Naive thymus-derived CD4-positive, alpha-beta T cell (primary cell): Measurements from ENCODE around the gene FIGLA. TPM values are rescaled to one million over a fixed set of nuclear protein-coding genes. Genes with fewer than 3 reads are reported as not detected.

ENCODE experiments used
- ATAC-seq: fragments of 150-1000 bp; cut with Tn5 transposase; 2 replicates; pipeline ENCODE4 v1.10.0; 2021; ENCODE audit warnings: mild to moderate bottlenecking, moderate library complexity
- CTCF ChIA-PET: fragments of 350-600 bp; sonication (Branson Sonifier 250); formaldehyde crosslinking; loops from one replicate; lab custom pipeline; 2021; ENCODE audit warnings: antibody characterized with exemption; lab: Charles Lee
- POLR2A ChIA-PET: fragments of 350-600 bp; sonication (Branson Sonifier 250); formaldehyde crosslinking; loops from one replicate; lab custom pipeline; 2021; ENCODE audit warnings: antibody characterized with exemption, inconsistent platforms; lab: Charles Lee
- DNase-seq, 9 donors: peaks; one replicate each; pipeline versions ENCODE4 v3.0.0 to v3.0.0-alpha.2; 2020 to 2022; ENCODE audit warnings: mixed read lengths in 1 of 9
- H3K27ac ChIP-seq: one replicate; pipeline ENCODE4 v1.7.0; 2013; ENCODE audit warnings: mild to moderate bottlenecking, low read depth, low read length, moderate library complexity
- H3K27me3 ChIP-seq, 2 donors: one replicate each; pipeline ENCODE4 v1.7.0; 2013; ENCODE audit warnings: low read length in 2 of 2, mild to moderate bottlenecking in 2 of 2, moderate library complexity in 2 of 2; ENCODE audit not compliant: control insufficient read depth in 2 of 2, insufficient read depth in 2 of 2
- H3K36me3 ChIP-seq, 3 experiments: 1 replicate in 2 of 3; 2 replicates in 1 of 3; pipeline ENCODE4 v1.7.0; 2013; ENCODE audit warnings: low read length in 3 of 3, mild to moderate bottlenecking in 3 of 3, moderate library complexity in 1 of 3; ENCODE audit not compliant: insufficient read depth in 3 of 3, control insufficient read depth in 2 of 3
- H3K4me1 ChIP-seq, 2 donors: one replicate each; pipeline ENCODE4 v1.7.0; 2013; ENCODE audit warnings: low read length in 2 of 2, mild to moderate bottlenecking in 2 of 2, moderate library complexity in 1 of 2; ENCODE audit not compliant: control insufficient read depth in 2 of 2, insufficient read depth in 2 of 2
- H3K4me3 ChIP-seq: 2 replicates; pipeline ENCODE4 v1.7.0; 2013; ENCODE audit warnings: mild to moderate bottlenecking, low read length
- H3K9me3 ChIP-seq, 3 experiments: 1 replicate in 2 of 3; 2 replicates in 1 of 3; pipeline ENCODE4 v1.7.0; 2013; ENCODE audit warnings: low read length in 3 of 3; ENCODE audit not compliant: control insufficient read depth in 2 of 3
- H3K27ac Mint-ChIP-seq, 9 donors: one replicate each; pipeline ENCODE4 v1.8.0; 2020 to 2022; ENCODE audit warnings: mixed read lengths in 9 of 9, mild to moderate bottlenecking in 8 of 9, moderate library complexity in 5 of 9, inconsistent platforms in 2 of 9
- H3K27me3 Mint-ChIP-seq, 5 donors: one replicate each; pipeline ENCODE4 v1.8.0; 2021 to 2022; ENCODE audit warnings: mixed read lengths in 5 of 5, mild to moderate bottlenecking in 1 of 5
- H3K36me3 Mint-ChIP-seq, 5 donors: one replicate each; pipeline ENCODE4 v1.8.0; 2020 to 2022; ENCODE audit warnings: mixed read lengths in 5 of 5, mild to moderate bottlenecking in 3 of 5, inconsistent platforms in 1 of 5
- H3K4me1 Mint-ChIP-seq, 7 donors: one replicate each; pipeline ENCODE4 v1.8.0; 2020 to 2022; ENCODE audit warnings: mixed read lengths in 7 of 7, mild to moderate bottlenecking in 3 of 7, inconsistent platforms in 1 of 7
- H3K4me3 Mint-ChIP-seq, 10 donors: one replicate each; pipeline ENCODE4 v1.8.0; 2020 to 2022; ENCODE audit warnings: mild to moderate bottlenecking in 10 of 10, mixed read lengths in 10 of 10, moderate library complexity in 6 of 10, inconsistent platforms in 2 of 10
- H3K9me3 Mint-ChIP-seq, 11 donors: one replicate each; pipeline ENCODE4 v1.8.0; 2020 to 2022; ENCODE audit warnings: mixed read lengths in 11 of 11, mild to moderate bottlenecking in 4 of 11, inconsistent platforms in 1 of 11, moderate library complexity in 1 of 11
- intact Hi-C, 2 donors: fragments of 100-400 bp; cut with micrococcal nuclease; formaldehyde crosslinking; loops; one replicate each; pipeline ENCODE4 v1.15.1; 2023
- polyA plus RNA-seq, 2 donors: library from polyadenylated mRNA; unstranded; fragments of 300-500 nt; fragmentation: Illumina TruSeq; gene quantifications; one replicate each; pipeline ENCODE4 v1.2.3, GENCODE V29; 2021
- total RNA-seq, 6 experiments: library from RNA in 5 of 6; stranded (reverse) in 5 of 6; gene quantifications; 1 replicate in 5 of 6; 2 replicates in 1 of 6; pipeline ENCODE4 v1.2.3 and lab custom pipeline; 2021 to 2026

Gene FIGLA
- total and polyA plus RNA-seq, 7 experiments from 2014 or later = not detected

GRCh38 chr2:70753902-70754301 is 36.5 kb downstream of the FIGLA start:
- Mint-ChIP-seq H3K9me3 (no peaks in the 10 kb centered on the region), H3K27ac (no peak overlapping the region), H3K36me3 (peaks cover 0 to 12% (median 0%) of the 10 kb centered on the region in 5 donors), H3K27me3 (peaks cover 0 to 10% (median 4%) of the 10 kb centered on the region in 5 donors), H3K4me1 (peaks cover 0 to 10% (median 2%) of the 10 kb centered on the region in 7 donors), H3K4me3 (no peak overlapping the region)
- no peaks in the 10 kb centered on the region for H3K4me1 ChIP-seq
- ChIA-PET CTCF (no interaction called here), POLR2A (no interaction called here)
- H3K27me3 ChIP-seq = no peaks in the 10 kb centered on the region
- no peak overlapping the region for H3K27ac ChIP-seq
- H3K36me3 ChIP-seq = no peaks in the 10 kb centered on the region
- intact Hi-C loops = no loop called here
- ATAC-seq (no peak), DNase-seq (no peak)
- H3K4me3 ChIP-seq = no peak overlapping the region
- no peaks in the 10 kb centered on the region for H3K9me3 ChIP-seq

- Histone ChIP-seq H3K9me3 (no peaks in the 10 kb centered on the region), H3K36me3 (no peaks in the 10 kb centered on the region), H3K4me1 (no peaks in the 10 kb centered on the region), H3K27me3 (peaks cover 0 to 2% of the 10 kb centered on the region in 2 donors), H3K27ac (no peak overlapping the region), H3K4me3 (no peak overlapping the region)
- CTCF ChIA-PET = no interaction called here
- H3K4me1 Mint-ChIP-seq = peaks cover 0 to 12% (median 1%) of the 10 kb centered on the region in 7 donors
- ATAC-seq (no peak), DNase-seq (no peak)
- no peak overlapping the region for H3K27ac Mint-ChIP-seq
- peaks cover 0 to 8% (median 0%) of the 10 kb centered on the region in 5 donors for H3K27me3 Mint-ChIP-seq
- POLR2A ChIA-PET = no interaction called here
- no peak overlapping the region for H3K4me3 Mint-ChIP-seq
- peaks cover 0 to 10% (median 0%) of the 10 kb centered on the region in 5 donors for H3K36me3 Mint-ChIP-seq
- no peaks in the 10 kb centered on the region for H3K9me3 Mint-ChIP-seq
- intact Hi-C loops = no loop called here
Observed at GRCh38 chr2:70753031-70753430, 37.4 kb downstream of the FIGLA start.

- H3K27ac Mint-ChIP-seq = no peak overlapping the region
- ChIA-PET POLR2A (no interaction called here), CTCF (no interaction called here)
Observed at GRCh38 chr2:70752396-70752795, 38.0 kb downstream of the FIGLA start.

DNA sequence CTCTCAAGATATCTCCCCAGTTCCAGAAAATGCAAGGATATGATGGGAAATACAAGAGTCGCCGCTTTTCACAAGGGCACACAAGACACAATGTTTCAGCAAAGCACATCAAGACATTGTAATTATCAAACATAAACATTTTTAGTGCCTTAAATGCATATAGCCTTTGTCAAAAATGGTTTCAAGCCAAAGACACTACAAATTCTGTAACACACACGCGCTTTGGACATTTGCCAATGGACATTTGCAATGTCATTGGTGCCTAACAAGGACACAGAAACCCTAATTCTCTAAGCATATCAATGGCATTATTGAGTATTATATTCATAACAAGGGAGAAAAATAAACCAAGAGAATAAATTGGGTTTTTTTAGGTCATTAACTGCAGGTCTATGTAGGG is 38.6 kb downstream of the FIGLA start:
- Mint-ChIP-seq H3K27ac (no peak overlapping the region), H3K27me3 (peaks cover 0 to 5% (median 3%) of the 10 kb centered on the region in 5 donors), H3K9me3 (peaks cover 0 to 4% (median 0%) of the 10 kb centered on the region in 11 donors), H3K36me3 (peaks cover 0 to 9% (median 5%) of the 10 kb centered on the region in 5 donors), H3K4me3 (no peak overlapping the region), H3K4me1 (peaks cover 0 to 18% (median 6%) of the 10 kb centered on the region in 7 donors)
- H3K27me3 ChIP-seq = peaks cover 0 to 2% of the 10 kb centered on the region in 2 donors
- CTCF ChIA-PET = interaction anchor here (1.1 kb wide), 1 partner anchor 16 kb away, joined by 3 read pairs; the partner anchor contains the start of gene ADD2
- POLR2A ChIA-PET = no interaction called here
- DNase-seq (no peak), ATAC-seq (no peak)
- no peaks in the 10 kb centered on the region for H3K36me3 ChIP-seq
- H3K4me1 ChIP-seq = no peaks in the 10 kb centered on the region
- H3K27ac ChIP-seq = no peak overlapping the region
- no peak overlapping the region for H3K4me3 ChIP-seq
- H3K9me3 ChIP-seq = no peaks in the 10 kb centered on the region
- intact Hi-C loops = no loop called here

More at GRCh38 chr2:70752396-70752795, 38.0 kb downstream of the FIGLA start:
- Histone ChIP-seq H3K4me1 (no peaks in the 10 kb centered on the region), H3K27ac (no peak overlapping the region), H3K36me3 (no peaks in the 10 kb centered on the region), H3K27me3 (peaks cover 0 to 2% of the 10 kb centered on the region in 2 donors), H3K4me3 (no peak overlapping the region), H3K9me3 (no peaks in the 10 kb centered on the region)
- Mint-ChIP-seq H3K27me3 (peaks cover 0 to 6% (median under 1%) of the 10 kb centered on the region in 5 donors), H3K4me1 (peaks cover 0 to 15% (median 3%) of the 10 kb centered on the region in 7 donors), H3K36me3 (peaks cover 0 to 8% (median 2%) of the 10 kb centered on the region in 5 donors), H3K9me3 (peaks cover 0 to 3% (median 0%) of the 10 kb centered on the region in 11 donors), H3K4me3 (no peak overlapping the region)
- DNase-seq = no peak
- intact Hi-C loops = no loop called here
- no peak for ATAC-seq

DNA sequence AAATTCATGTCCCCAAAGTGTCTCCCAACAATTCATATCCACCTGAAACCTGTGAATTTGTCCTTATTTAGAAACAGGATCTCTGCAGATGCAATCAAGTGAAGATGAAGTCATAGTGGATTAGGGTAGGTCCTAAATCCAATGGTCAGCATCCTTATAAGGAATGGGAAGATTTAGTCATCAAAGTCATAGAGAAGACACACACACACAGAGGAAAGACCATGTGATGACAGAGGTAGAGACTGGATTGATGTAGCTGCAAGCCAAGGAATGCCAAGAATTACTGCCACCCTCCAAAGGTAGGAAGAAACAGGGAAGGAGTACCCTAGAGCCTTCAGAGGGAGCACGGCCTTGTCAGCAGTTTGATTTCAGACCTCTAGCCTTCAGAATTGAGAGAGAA is 40.1 kb downstream of the FIGLA start:
- POLR2A ChIA-PET = no interaction called here

DNA sequence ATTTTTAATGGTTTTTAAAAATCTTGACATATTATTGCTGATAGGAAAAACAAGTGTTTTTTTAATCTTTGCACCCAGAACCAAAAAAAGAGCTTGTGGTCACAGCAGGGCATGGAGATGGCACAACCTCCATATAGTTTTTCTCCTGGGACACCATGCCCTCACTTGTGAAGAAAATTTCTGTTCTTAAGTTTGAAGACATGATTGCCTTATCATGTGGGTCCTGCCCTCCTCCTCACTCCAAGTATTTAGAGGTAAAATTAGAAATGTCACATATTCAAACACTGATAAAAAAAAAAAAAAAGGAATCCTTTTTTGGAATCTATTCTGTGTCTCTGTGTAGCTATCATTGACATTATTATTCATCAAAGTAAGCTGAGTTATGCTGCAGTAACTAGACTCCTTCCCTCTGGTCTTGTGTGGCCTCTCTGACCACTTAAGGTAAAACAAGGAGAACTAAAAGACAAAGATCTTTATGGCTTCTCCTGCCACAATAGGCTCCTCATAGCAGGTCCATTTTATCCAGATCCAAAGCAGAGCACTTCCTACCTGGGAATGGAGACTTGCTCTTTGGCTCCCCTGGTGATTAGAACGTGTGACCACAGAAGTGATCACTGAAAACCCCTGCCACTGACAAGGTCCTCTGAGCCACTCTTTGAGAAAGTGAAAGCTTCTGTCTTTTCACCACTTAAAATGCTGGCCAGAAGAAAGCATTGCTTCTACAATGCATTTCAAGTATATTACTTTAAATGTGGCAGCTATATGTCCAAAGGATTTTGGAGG is 42.2 kb downstream of the FIGLA start:
- H3K9me3 ChIP-seq = no peaks in the 10 kb centered on the region

More for the DNA sequence above, 40.1 kb downstream of the FIGLA start:
- Mint-ChIP-seq H3K4me1 (peaks cover 0 to 21% (median 10%) of the 10 kb centered on the region in 7 donors), H3K27ac (no peak overlapping the region), H3K9me3 (peaks cover 0 to 4% (median 0%) of the 10 kb centered on the region in 11 donors), H3K36me3 (peaks cover 0 to 7% (median 5%) of the 10 kb centered on the region in 5 donors), H3K4me3 (no peak overlapping the region), H3K27me3 (peaks cover 0 to 3% (median 0%) of the 10 kb centered on the region in 5 donors)
- Histone ChIP-seq H3K4me1 (no peaks in the 10 kb centered on the region), H3K9me3 (no peaks in the 10 kb centered on the region), H3K27ac (no peak overlapping the region), H3K4me3 (no peak overlapping the region), H3K36me3 (no peaks in the 10 kb centered on the region), H3K27me3 (peaks cover 0 to 2% of the 10 kb centered on the region in 2 donors)
- no peak for DNase-seq
- no peak for ATAC-seq
- intact Hi-C loops = no loop called here
- CTCF ChIA-PET = no interaction called here

More for the DNA sequence above, 42.2 kb downstream of the FIGLA start:
- H3K9me3 Mint-ChIP-seq = peaks cover 0 to 4% (median 0%) of the 10 kb centered on the region in 11 donors
- no peak for ATAC-seq
- Histone ChIP-seq H3K4me1 (no peaks in the 10 kb centered on the region), H3K4me3 (no peak overlapping the region), H3K36me3 (no peaks in the 10 kb centered on the region), H3K27me3 (peaks cover 0 to 2% of the 10 kb centered on the region in 2 donors), H3K27ac (no peak overlapping the region)
- peaks cover 0 to 21% (median 10%) of the 10 kb centered on the region in 7 donors for H3K4me1 Mint-ChIP-seq
- intact Hi-C loops = no loop called here
- H3K27ac Mint-ChIP-seq = no peak overlapping the region
- H3K4me3 Mint-ChIP-seq = no peak overlapping the region
- ChIA-PET CTCF (no interaction called here), POLR2A (no interaction called here)
- peaks cover 0 to 14% (median 10%) of the 10 kb centered on the region in 5 donors for H3K36me3 Mint-ChIP-seq
- no peak for DNase-seq
- H3K27me3 Mint-ChIP-seq = peaks cover 0 to 3% (median 0%) of the 10 kb centered on the region in 5 donors
